Esophagus muscularis mucosa (tissue), 4 donors: Measurements from ENCODE around the gene SENP6.

Experiments used
- EP300 ChIP-seq: sonication (generic); formaldehyde crosslinking; IDR thresholded peaks from one replicate; pipeline ENCODE4 v1.6.1; 2017; ENCODE audit warnings: antibody characterized with exemption
- POLR2A ChIP-seq: fragments of 450-650 bp; IDR thresholded peaks from one replicate; pipeline ENCODE4 v1.6.1; 2017; ENCODE audit warnings: antibody characterized with exemption, moderate library complexity, mild to moderate bottlenecking, low read depth
- POLR2AphosphoS5 ChIP-seq, 2 donors: sonication (generic); formaldehyde crosslinking; IDR thresholded peaks; one replicate each; pipeline ENCODE4 v1.6.1; 2017; ENCODE audit warnings: antibody characterized with exemption in 2 of 2
- TF ChIP-seq, protein P1 (sequence below), 3 experiments: fragments of 200-600 bp in 2 of 3; fragments of 450-650 bp in 1 of 3; sonication (generic) in 2 of 3; IDR thresholded peaks; one replicate each; pipeline ENCODE4 v1.5.1; 2017 to 2019; ENCODE audit warnings: antibody characterized with exemption in 3 of 3, mild to moderate bottlenecking in 2 of 3, moderate library complexity in 1 of 3

GRCh38 chr6:75656479-75656878 lies 54.8 kb downstream of the SENP6 start:
- TF ChIP-seq, protein P1, sequence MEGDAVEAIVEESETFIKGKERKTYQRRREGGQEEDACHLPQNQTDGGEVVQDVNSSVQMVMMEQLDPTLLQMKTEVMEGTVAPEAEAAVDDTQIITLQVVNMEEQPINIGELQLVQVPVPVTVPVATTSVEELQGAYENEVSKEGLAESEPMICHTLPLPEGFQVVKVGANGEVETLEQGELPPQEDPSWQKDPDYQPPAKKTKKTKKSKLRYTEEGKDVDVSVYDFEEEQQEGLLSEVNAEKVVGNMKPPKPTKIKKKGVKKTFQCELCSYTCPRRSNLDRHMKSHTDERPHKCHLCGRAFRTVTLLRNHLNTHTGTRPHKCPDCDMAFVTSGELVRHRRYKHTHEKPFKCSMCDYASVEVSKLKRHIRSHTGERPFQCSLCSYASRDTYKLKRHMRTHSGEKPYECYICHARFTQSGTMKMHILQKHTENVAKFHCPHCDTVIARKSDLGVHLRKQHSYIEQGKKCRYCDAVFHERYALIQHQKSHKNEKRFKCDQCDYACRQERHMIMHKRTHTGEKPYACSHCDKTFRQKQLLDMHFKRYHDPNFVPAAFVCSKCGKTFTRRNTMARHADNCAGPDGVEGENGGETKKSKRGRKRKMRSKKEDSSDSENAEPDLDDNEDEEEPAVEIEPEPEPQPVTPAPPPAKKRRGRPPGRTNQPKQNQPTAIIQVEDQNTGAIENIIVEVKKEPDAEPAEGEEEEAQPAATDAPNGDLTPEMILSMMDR (IDR thresholded peaks at IDR 0.05), result no peak
- TF ChIP-seq POLR2A (no peak), POLR2AphosphoS5 (IDR thresholded peaks at IDR 0.05) (no peak), EP300 (no peak)
